IMR-90 (cell line): ENCODE data around the gene MAP3K8. TPM values are rescaled to one million over a fixed set of nuclear protein-coding genes. Genes with fewer than 3 reads are reported as not detected.

Experiments
- ATAC-seq: fragments of 200-7000 bp; cut with Tn5 transposase; 2 replicates; pipeline ENCODE4 v1.9.1; 2020; ENCODE audit warnings: low read depth, mild to moderate bottlenecking, moderate library complexity
- BruUV-seq: library from RNA; stranded (reverse); fragments of 400-500 nt; replicated peaks from 2 replicates; lab custom pipeline; 2021; lab: Mats Ljungman, UMichigan
- CTCF ChIA-PET: fragments of 300-600 bp; formaldehyde crosslinking; extraction: SDS; loops from one replicate; lab custom pipeline; 2021; ENCODE audit warnings: antibody characterized with exemption; lab: Yijun Ruan, JAX
- POLR2A ChIA-PET: fragments of 300-600 bp; sonication (Branson Sonifier 250); formaldehyde crosslinking; loops from one replicate; lab custom pipeline; 2022; ENCODE audit warnings: antibody characterized with exemption; ENCODE audit not compliant: unreplicated experiment; lab: Charles Lee
- DNase-seq: peaks from one replicate; pipeline ENCODE4 v3.0.0; 2013
- H2AFZ ChIP-seq: replicated peaks from 2 replicates; pipeline ENCODE3; 2013; ENCODE audit warnings: low read length, mild to moderate bottlenecking; ENCODE audit not compliant: poor library complexity
- H2AK5ac ChIP-seq: 2 replicates; pipeline ENCODE4 v1.6.1; 2013; ENCODE audit warnings: low read depth, low read length, inconsistent platforms
- H2AK9ac ChIP-seq: replicated peaks from 2 replicates; pipeline ENCODE3; 2013; ENCODE audit warnings: mild to moderate bottlenecking, low read depth, low read length, moderate library complexity; ENCODE audit not compliant: poor library complexity
- H2BK120ac ChIP-seq: 2 replicates; pipeline ENCODE4 v1.6.1; 2013; ENCODE audit warnings: low read depth, low read length, inconsistent platforms
- H2BK15ac ChIP-seq: 3 replicates; pipeline ENCODE4 v1.6.1; 2013; ENCODE audit warnings: low read depth, low read length, inconsistent platforms
- H2BK20ac ChIP-seq: 2 replicates; pipeline ENCODE4 v1.6.1; 2013; ENCODE audit warnings: low read depth, mild to moderate bottlenecking, inconsistent platforms, low read length, moderate library complexity
- H2BK5ac ChIP-seq: 2 replicates; pipeline ENCODE4 v1.6.1; 2013; ENCODE audit warnings: mild to moderate bottlenecking, low read depth, low read length, inconsistent platforms; ENCODE audit not compliant: poor library complexity, severe bottlenecking
- H3K14ac ChIP-seq: replicated peaks from 2 replicates; pipeline ENCODE4 v1.6.1; 2013; ENCODE audit warnings: low read depth, low read length, inconsistent platforms
- H3K18ac ChIP-seq: 2 replicates; pipeline ENCODE4 v1.6.1; 2013; ENCODE audit warnings: low read depth, low read length, control low read depth
- H3K23ac ChIP-seq: 2 replicates; pipeline ENCODE4 v1.6.1; 2013; ENCODE audit warnings: low read depth, low read length, inconsistent platforms
- H3K27ac ChIP-seq: 2 replicates; pipeline ENCODE4 v1.5.1; 2013; ENCODE audit warnings: mild to moderate bottlenecking, control low read depth, low read length; ENCODE audit not compliant: insufficient read depth
- H3K27me3 ChIP-seq: 2 replicates; pipeline ENCODE4 v1.6.1; 2013; ENCODE audit warnings: low read length; ENCODE audit not compliant: control insufficient read depth, insufficient read depth
- H3K36me3 ChIP-seq: 2 replicates; pipeline ENCODE4 v1.6.1; 2013; ENCODE audit warnings: low read length, mixed read lengths; ENCODE audit not compliant: control insufficient read depth, insufficient read depth
- H3K4ac ChIP-seq: 2 replicates; pipeline ENCODE4 v1.6.1; 2013; ENCODE audit warnings: low read depth, low read length, inconsistent platforms
- H3K4me1 ChIP-seq: 2 replicates; pipeline ENCODE4 v1.6.1; 2013; ENCODE audit warnings: low read length, mixed read lengths; ENCODE audit not compliant: control insufficient read depth, insufficient read depth
- H3K4me2 ChIP-seq: 2 replicates; pipeline ENCODE4 v1.6.1; 2013; ENCODE audit warnings: low read depth, mild to moderate bottlenecking, control low read depth, low read length, moderate library complexity
- H3K4me3 ChIP-seq: 2 replicates; pipeline ENCODE4 v1.5.1; 2013; ENCODE audit warnings: low read depth, mild to moderate bottlenecking, control low read depth, low read length, moderate library complexity; ENCODE audit not compliant: insufficient read depth
- H3K56ac ChIP-seq: 2 replicates; pipeline ENCODE4 v1.6.1; 2013; ENCODE audit warnings: low read length, inconsistent platforms; ENCODE audit not compliant: insufficient read depth; ENCODE audit errors: extremely low read depth
- H3K79me1 ChIP-seq, 2 experiments: 2 replicates each; pipeline ENCODE4 v1.6.1; 2013; ENCODE audit warnings: low read length in 2 of 2, inconsistent platforms in 1 of 2, low read depth in 1 of 2
- H3K9ac ChIP-seq: 2 replicates; pipeline ENCODE4 v1.6.1; 2013; ENCODE audit warnings: low read depth, low read length, control low read depth
- H3K9me1 ChIP-seq: 2 replicates; pipeline ENCODE4 v1.6.1; 2013; ENCODE audit warnings: low read length, inconsistent platforms; ENCODE audit not compliant: insufficient read depth
- H3K9me3 ChIP-seq: 2 replicates; pipeline ENCODE4 v1.6.1; 2013; ENCODE audit warnings: low read length; ENCODE audit not compliant: control insufficient read depth, insufficient read depth
- H4K20me1 ChIP-seq: 2 replicates; pipeline ENCODE4 v1.6.1; 2013; ENCODE audit warnings: low read length, inconsistent platforms; ENCODE audit not compliant: insufficient read depth
- H4K5ac ChIP-seq: 2 replicates; pipeline ENCODE4 v1.6.1; 2013; ENCODE audit warnings: mild to moderate bottlenecking, low read depth, low read length, control low read depth
- H4K8ac ChIP-seq, 2 experiments: 2 replicates each; pipeline ENCODE4 v1.6.1; 2013; ENCODE audit warnings: low read depth in 2 of 2, low read length in 2 of 2, control low read depth in 1 of 2, inconsistent platforms in 1 of 2
- H4K91ac ChIP-seq: 2 replicates; pipeline ENCODE4 v1.6.1; 2013; ENCODE audit warnings: low read depth, low read length, inconsistent platforms; ENCODE audit not compliant: insufficient read depth
- BHLHE40 ChIP-seq: fragments of 150-350 bp; IDR thresholded peaks from 2 replicates; pipeline ENCODE4 v1.6.1; 2016; ENCODE audit warnings: mild to moderate bottlenecking, low read depth, low read length
- CEBPB ChIP-seq: IDR thresholded peaks from 2 replicates; pipeline ENCODE4 v1.6.1; 2012; ENCODE audit warnings: low read depth, low read length, improper control_type of control experiment
- CHD1 ChIP-seq: IDR thresholded peaks from 2 replicates; pipeline ENCODE4 v1.6.1; 2012; ENCODE audit warnings: low read depth, low read length, improper control_type of control experiment
- ELK1 ChIP-seq: fragments of 150-350 bp; IDR thresholded peaks from 2 replicates; pipeline ENCODE4 v1.6.1; 2016; ENCODE audit warnings: low read depth, mild to moderate bottlenecking, low read length, moderate library complexity, borderline replicate concordance
- MAZ ChIP-seq: IDR thresholded peaks from 2 replicates; pipeline ENCODE4 v1.6.1; 2012; ENCODE audit warnings: low read depth, mild to moderate bottlenecking, low read length, improper control_type of control experiment, moderate library complexity, borderline replicate concordance
- MXI1 ChIP-seq: IDR thresholded peaks from 2 replicates; pipeline ENCODE4 v1.6.1; 2012; ENCODE audit warnings: low read depth, mild to moderate bottlenecking, low read length, moderate library complexity, borderline replicate concordance
- NFE2L2 ChIP-seq: fragments of 150-350 bp; IDR thresholded peaks from 2 replicates; pipeline ENCODE4 v1.6.1; 2016; ENCODE audit warnings: low read depth, mild to moderate bottlenecking, low read length
- POLR2A ChIP-seq: IDR thresholded peaks from 2 replicates; pipeline ENCODE4 v1.6.1; 2012; ENCODE audit warnings: mild to moderate bottlenecking, low read depth, low read length
- RAD21 ChIP-seq: IDR thresholded peaks from 2 replicates; pipeline ENCODE4 v1.6.1; 2012; ENCODE audit warnings: low read length, improper control_type of control experiment
- RCOR1 ChIP-seq: IDR thresholded peaks from 2 replicates; pipeline ENCODE4 v1.6.1; 2012; ENCODE audit warnings: mild to moderate bottlenecking, low read length, improper control_type of control experiment; ENCODE audit not compliant: insufficient replicate concordance
- RFX5 ChIP-seq: IDR thresholded peaks from 2 replicates; pipeline ENCODE4 v1.8.0; 2012; ENCODE audit warnings: low read depth, mild to moderate bottlenecking, low read length, moderate library complexity
- SMC3 ChIP-seq: fragments of 150-350 bp; IDR thresholded peaks from 2 replicates; pipeline ENCODE4 v1.6.1; 2016; ENCODE audit warnings: low read depth, mild to moderate bottlenecking, antibody characterized with exemption, low read length, moderate library complexity
- USF2 ChIP-seq: fragments of 150-350 bp; IDR thresholded peaks from 2 replicates; pipeline ENCODE4 v1.6.1; 2017; ENCODE audit warnings: mild to moderate bottlenecking, antibody characterized with exemption, low read length, low read depth
- WGBS, 2 experiments: methylation state at CpG; one replicate each; pipeline versions ENCODE4 v1.1.5 to v1.1.7; 2013; ENCODE audit warnings: missing lambda C conversion rate in 2 of 2; ENCODE audit not compliant: insufficient read length in 1 of 2; ENCODE audit errors: extremely low coverage in 2 of 2; 5-methylcytosine and 5-hydroxymethylcytosine counted together
- dilution Hi-C: fragments of 300-500 bp; cut with HindIII; formaldehyde crosslinking; loops from one replicate; pipeline ENCODE4 v1.14.3; 2018; ENCODE audit warnings: low sequenced_read_pairs; ENCODE audit not compliant: unreplicated experiment
- in situ Hi-C: fragments of 300-500 bp; cut with MboI; formaldehyde crosslinking; loops from 3 replicates; pipeline ENCODE4 v1.14.3; 2019; ENCODE audit warnings: low sequenced_read_pairs, inconsistent platforms, mixed read lengths
- intact Hi-C: fragments of 100-400 bp; cut with micrococcal nuclease; formaldehyde crosslinking; loops from 2 replicates; pipeline ENCODE4 v1.10.0; 2022
- polyA plus RNA-seq, 3 experiments: library from polyadenylated mRNA; depleted of rRNA; stranded (reverse); fragments of >200 nt; gene quantifications; 2 replicates each; pipeline ENCODE4 v1.2.3, GENCODE V29; 2012; ENCODE audit warnings: low replicate concordance in 1 of 3
- total RNA-seq: library from RNA; depleted of rRNA; stranded (reverse); fragments of >200 nt; gene quantifications from 2 replicates; pipeline ENCODE4 v1.2.3, GENCODE V29; 2012
- TF ChIP-seq, protein P1 (sequence below): conservative IDR thresholded peaks from 2 replicates; pipeline ENCODE4 v1.5.1; 2012; ENCODE audit warnings: mild to moderate bottlenecking, low read depth, low read length, improper control_type of control experiment

MAP3K8 gene
- total and polyA plus RNA-seq, 2 of the 4 experiments (the other 2 are of a cell fraction) = 1.8 to 2.6 TPM

- no peak overlapping the region for H3K4me2 ChIP-seq
- H2AFZ ChIP-seq = no peak overlapping the region
- H3K4me1 ChIP-seq = peaks cover 4% of the 10 kb centered on the region; the same call in 1 of the 2 replicates
- dilution Hi-C loops (no loop called here), in situ Hi-C loops (no loop called here), intact Hi-C loops (no loop called here)
- H2BK15ac ChIP-seq = no peak overlapping the region
- H3K36me3 ChIP-seq = no peaks in the 10 kb centered on the region
- no peak overlapping the region for H3K14ac ChIP-seq
- H2BK5ac ChIP-seq = no peak overlapping the region
- ChIA-PET CTCF (no interaction called here), POLR2A (no interaction called here)
- no peak overlapping the region for H3K56ac ChIP-seq
- ATAC-seq (no peak), DNase-seq (no peak)
- no peaks in the 10 kb centered on the region for H4K20me1 ChIP-seq
- WGBS, 2 experiments = 38% methylated on average over 5 of the region's 7 CpGs; no CpG with 5 or more reads in 1 of the 2 experiments
- no peaks in the 10 kb centered on the region for H3K9me1 ChIP-seq
- H2AK5ac ChIP-seq = no peak overlapping the region
- H3K18ac ChIP-seq = no peak overlapping the region
- no peak overlapping the region for H3K23ac ChIP-seq
- H3K27ac ChIP-seq = no peak overlapping the region
- no peak overlapping the region for H2BK20ac ChIP-seq
- H3K4me3 ChIP-seq = no peak overlapping the region
- H3K9ac ChIP-seq = no peak overlapping the region
- H2BK120ac ChIP-seq = no peak overlapping the region
- no peak overlapping the region for H4K5ac ChIP-seq
- no peaks in the 10 kb centered on the region; the same call in 1 of the 2 replicates for H3K9me3 ChIP-seq
- no peak overlapping the region for H4K8ac ChIP-seq
- BruUV-seq = no TSS peak
- H3K4ac ChIP-seq = no peak overlapping the region
- H4K91ac ChIP-seq = no peak overlapping the region
- no peaks in the 10 kb centered on the region for H3K79me1 ChIP-seq
- TF ChIP-seq NFE2L2 (no peak), USF2 (no peak), ELK1 (no peak), CHD1 (no peak), MAZ (no peak), RAD21 (no peak), POLR2A (no peak), RFX5 (no peak), MXI1 (no peak), SMC3 (no peak), CEBPB (no peak), RCOR1 (no peak), BHLHE40 (no peak)
- TF ChIP-seq, protein P1, sequence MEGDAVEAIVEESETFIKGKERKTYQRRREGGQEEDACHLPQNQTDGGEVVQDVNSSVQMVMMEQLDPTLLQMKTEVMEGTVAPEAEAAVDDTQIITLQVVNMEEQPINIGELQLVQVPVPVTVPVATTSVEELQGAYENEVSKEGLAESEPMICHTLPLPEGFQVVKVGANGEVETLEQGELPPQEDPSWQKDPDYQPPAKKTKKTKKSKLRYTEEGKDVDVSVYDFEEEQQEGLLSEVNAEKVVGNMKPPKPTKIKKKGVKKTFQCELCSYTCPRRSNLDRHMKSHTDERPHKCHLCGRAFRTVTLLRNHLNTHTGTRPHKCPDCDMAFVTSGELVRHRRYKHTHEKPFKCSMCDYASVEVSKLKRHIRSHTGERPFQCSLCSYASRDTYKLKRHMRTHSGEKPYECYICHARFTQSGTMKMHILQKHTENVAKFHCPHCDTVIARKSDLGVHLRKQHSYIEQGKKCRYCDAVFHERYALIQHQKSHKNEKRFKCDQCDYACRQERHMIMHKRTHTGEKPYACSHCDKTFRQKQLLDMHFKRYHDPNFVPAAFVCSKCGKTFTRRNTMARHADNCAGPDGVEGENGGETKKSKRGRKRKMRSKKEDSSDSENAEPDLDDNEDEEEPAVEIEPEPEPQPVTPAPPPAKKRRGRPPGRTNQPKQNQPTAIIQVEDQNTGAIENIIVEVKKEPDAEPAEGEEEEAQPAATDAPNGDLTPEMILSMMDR = no peak
- H3K27me3 ChIP-seq = peaks cover 7% of the 10 kb centered on the region
- H2AK9ac ChIP-seq = no peak overlapping the region
These were observed 55.4 kb downstream of the MAP3K8 start for GRCh38 chr10:30489346-30489745.
